ENCODE data around the gene UCHL1.

- TF ChIP-seq CTCF (IDR thresholded peaks at IDR 0.05) (no peak), POLR2A (IDR thresholded peaks at IDR 0.05) (no peak)
These were observed 29.1 kb downstream of the UCHL1 start for GRCh38 chr4:41285864-41286235.

Measured in uterus (tissue), 2 donors.